ENCODE data around the gene SLC43A2. TPM values are rescaled to one million over a fixed set of nuclear protein-coding genes. Genes with fewer than 3 reads are reported as not detected.

Gene SLC43A2
- polyA plus RNA-seq, 1 donor (not counting 4 experiments of a cell fraction or from before 2014, with no cell fraction given) = 12.7 TPM

GRCh38 chr17:1548032-1548431 is 80.6 kb downstream of the SLC43A2 start:
- Histone ChIP-seq H3K4me1 (ENCODE audit: control insufficient read depth, extremely low read depth, insufficient read depth, low read length) (peaks cover 33% of the 10 kb centered on the region), H2AFZ (ENCODE audit: control insufficient read depth, low read length) (no peak overlapping the region), H3K9me1 (ENCODE audit: control insufficient read depth, extremely low read depth, insufficient read depth, low read length) (peaks cover 2% of the 10 kb centered on the region), H3K79me2 (ENCODE audit: control insufficient read depth, insufficient read depth, low read length) (no peaks in the 10 kb centered on the region), H3K9ac (ENCODE audit: control insufficient read depth, extremely low read depth, insufficient read depth, low read length) (no peak overlapping the region), H3K27ac (ENCODE audit: control insufficient read depth, insufficient read depth, low read length) (no peak overlapping the region), H3K9me3 (ENCODE audit: control insufficient read depth, low read depth, low read length) (no peaks in the 10 kb centered on the region), H3K27me3 (ENCODE audit: control insufficient read depth, extremely low read depth, insufficient read depth, low read length) (no peaks in the 10 kb centered on the region), H4K20me1 (ENCODE audit: control insufficient read depth, extremely low read depth, insufficient read depth, low read length) (no peaks in the 10 kb centered on the region), H3K4me3 (ENCODE audit: control insufficient read depth in 2 of 3, extremely low read depth in 1 of 3, insufficient read depth in 2 of 3, low read depth in 1 of 3, low read length in 3 of 3) (no peak overlapping the region), H3K4me2 (ENCODE audit: control insufficient read depth, extremely low read depth, insufficient read depth, low read depth, low read length) (no peak overlapping the region), H3K36me3 (ENCODE audit: control insufficient read depth in 2 of 2, extremely low read depth in 1 of 2, insufficient read depth in 2 of 2, low read length in 2 of 2) (peaks cover 16 to 37% of the 10 kb centered on the region in 2 experiments)
- no peak for FAIRE-seq
- no peak for TF ChIP-seq EZH2 (IDR thresholded peaks at IDR 0.05; ENCODE audit: low read length)
- no peak for TF ChIP-seq CTCF (optimal IDR thresholded peaks at IDR 0.05 in 1 of 3, IDR thresholded peaks at IDR 0.05 in 1 of 3, conservative IDR thresholded peaks at IDR 0.05 in 1 of 3; ENCODE audit: extremely low read depth in 1 of 3, insufficient read depth in 2 of 3, low read length in 3 of 3)
- dilution Hi-C loops (cut with MboI; ENCODE audit: extremely low pct_ligation_motif_present, low sequenced_read_pairs) = no loop called here
- no peak for DNase-seq (ENCODE audit: low read depth, low spot score)

- dilution Hi-C loops (cut with MboI; ENCODE audit: extremely low pct_ligation_motif_present, low sequenced_read_pairs) = no loop called here
- no peak for TF ChIP-seq EZH2 (IDR thresholded peaks at IDR 0.05; ENCODE audit: low read length)
- no peak for TF ChIP-seq CTCF (optimal IDR thresholded peaks at IDR 0.05 in 1 of 3, IDR thresholded peaks at IDR 0.05 in 1 of 3, conservative IDR thresholded peaks at IDR 0.05 in 1 of 3; ENCODE audit: extremely low read depth in 1 of 3, insufficient read depth in 2 of 3, low read length in 3 of 3)
- no peak overlapping the region for H3K27ac ChIP-seq (ENCODE audit: control insufficient read depth, insufficient read depth, low read length)
- H2AFZ ChIP-seq (ENCODE audit: control insufficient read depth, low read length) = no peak overlapping the region
- DNase-seq (ENCODE audit: low read depth, low spot score) (no peak), FAIRE-seq (peak; percentile 62)
- H3K4me1 ChIP-seq (ENCODE audit: control insufficient read depth, extremely low read depth, insufficient read depth, low read length) = peaks cover 33% of the 10 kb centered on the region
- H4K20me1 ChIP-seq (ENCODE audit: control insufficient read depth, extremely low read depth, insufficient read depth, low read length) = no peaks in the 10 kb centered on the region
- peaks cover 2% of the 10 kb centered on the region for H3K9me1 ChIP-seq (ENCODE audit: control insufficient read depth, extremely low read depth, insufficient read depth, low read length)
- no peak overlapping the region for H3K4me2 ChIP-seq (ENCODE audit: control insufficient read depth, extremely low read depth, insufficient read depth, low read depth, low read length)
- peaks cover 21 to 26% of the 10 kb centered on the region in 2 experiments for H3K36me3 ChIP-seq (ENCODE audit: control insufficient read depth in 2 of 2, extremely low read depth in 1 of 2, insufficient read depth in 2 of 2, low read length in 2 of 2)
- no peak overlapping the region for H3K9ac ChIP-seq (ENCODE audit: control insufficient read depth, extremely low read depth, insufficient read depth, low read length)
- no peak overlapping the region for H3K4me3 ChIP-seq (ENCODE audit: control insufficient read depth in 2 of 3, extremely low read depth in 1 of 3, insufficient read depth in 2 of 3, low read depth in 1 of 3, low read length in 3 of 3)
- H3K79me2 ChIP-seq (ENCODE audit: control insufficient read depth, insufficient read depth, low read length) = no peaks in the 10 kb centered on the region
- H3K9me3 ChIP-seq (ENCODE audit: control insufficient read depth, low read depth, low read length) = no peaks in the 10 kb centered on the region
- no peaks in the 10 kb centered on the region for H3K27me3 ChIP-seq (ENCODE audit: control insufficient read depth, extremely low read depth, insufficient read depth, low read length)
Measured at GRCh38 chr17:1546292-1546922, 82.2 kb downstream of the SLC43A2 start.
